Coronary artery (tissue), 2 donors: Measurements from ENCODE around the gene THOP1.
A peak's percentile ranks its signal among the peaks of the same experiment; 100 is the strongest.

Source experiments
- DNase-seq: peaks from one replicate; pipeline ENCODE4 v3.0.0-alpha.2; 2017; ENCODE audit warnings: low spot score
- H3K27ac ChIP-seq, 2 donors: fragments of 200-600 bp; sonication (generic); one replicate each; pipeline ENCODE4 v1.5.1; 2016 to 2019
- H3K4me3 ChIP-seq: fragments of 200-600 bp; sonication (generic); 2 replicates; pipeline ENCODE4 v1.5.1; 2016; ENCODE audit warnings: mild to moderate bottlenecking, moderate library complexity
- TF ChIP-seq, protein P1 (sequence below): fragments of 200-600 bp; sonication (generic); IDR thresholded peaks from one replicate; pipeline ENCODE4 v1.5.1; 2019; ENCODE audit warnings: antibody characterized with exemption

THOP1 gene

DNA sequence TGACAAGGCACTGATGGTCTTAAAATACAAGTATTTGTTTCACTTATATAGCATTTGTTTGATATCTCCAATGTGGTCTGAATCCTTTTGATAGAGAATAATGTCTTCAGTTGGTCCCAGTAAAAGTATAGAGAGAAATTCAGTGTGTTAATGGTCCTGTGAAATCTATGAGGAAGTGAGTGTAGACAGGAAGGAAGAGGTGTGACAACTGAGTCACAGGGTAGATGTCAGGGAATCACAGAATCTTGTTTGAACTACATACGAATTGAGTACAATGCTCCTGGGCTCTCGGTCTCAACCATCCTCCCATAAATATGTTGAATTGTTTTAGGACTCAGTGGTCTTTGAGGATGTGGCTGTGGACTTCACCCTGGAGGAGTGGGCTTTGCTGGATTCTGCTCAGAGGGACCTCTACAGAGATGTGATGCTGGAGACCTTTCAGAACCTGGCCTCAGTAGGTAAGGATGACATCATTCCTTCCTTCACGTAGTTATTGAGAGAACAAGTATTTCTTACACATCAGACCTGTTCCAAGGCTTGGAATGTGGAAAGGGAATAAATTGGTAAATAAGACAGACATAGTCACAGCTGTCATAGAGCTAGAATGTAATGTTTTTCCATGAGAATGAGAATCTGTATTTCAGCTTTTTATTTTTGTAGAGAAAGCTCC is 65.1 kb downstream of the THOP1 start:
- Histone ChIP-seq H3K27ac (no peak overlapping the region), H3K4me3 (peak overlapping the region; percentile 17)
- DNase-seq, result no peak
- TF ChIP-seq, protein P1, sequence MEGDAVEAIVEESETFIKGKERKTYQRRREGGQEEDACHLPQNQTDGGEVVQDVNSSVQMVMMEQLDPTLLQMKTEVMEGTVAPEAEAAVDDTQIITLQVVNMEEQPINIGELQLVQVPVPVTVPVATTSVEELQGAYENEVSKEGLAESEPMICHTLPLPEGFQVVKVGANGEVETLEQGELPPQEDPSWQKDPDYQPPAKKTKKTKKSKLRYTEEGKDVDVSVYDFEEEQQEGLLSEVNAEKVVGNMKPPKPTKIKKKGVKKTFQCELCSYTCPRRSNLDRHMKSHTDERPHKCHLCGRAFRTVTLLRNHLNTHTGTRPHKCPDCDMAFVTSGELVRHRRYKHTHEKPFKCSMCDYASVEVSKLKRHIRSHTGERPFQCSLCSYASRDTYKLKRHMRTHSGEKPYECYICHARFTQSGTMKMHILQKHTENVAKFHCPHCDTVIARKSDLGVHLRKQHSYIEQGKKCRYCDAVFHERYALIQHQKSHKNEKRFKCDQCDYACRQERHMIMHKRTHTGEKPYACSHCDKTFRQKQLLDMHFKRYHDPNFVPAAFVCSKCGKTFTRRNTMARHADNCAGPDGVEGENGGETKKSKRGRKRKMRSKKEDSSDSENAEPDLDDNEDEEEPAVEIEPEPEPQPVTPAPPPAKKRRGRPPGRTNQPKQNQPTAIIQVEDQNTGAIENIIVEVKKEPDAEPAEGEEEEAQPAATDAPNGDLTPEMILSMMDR, result no peak

GRCh38 chr19:2852598-2852997 is 67.3 kb downstream of the THOP1 start:
- TF ChIP-seq, protein P1, result no peak
- DNase-seq, result no peak
- H3K4me3 ChIP-seq, result peak overlapping the region; percentile 40
- H3K27ac ChIP-seq, result no peak overlapping the region

DNA sequence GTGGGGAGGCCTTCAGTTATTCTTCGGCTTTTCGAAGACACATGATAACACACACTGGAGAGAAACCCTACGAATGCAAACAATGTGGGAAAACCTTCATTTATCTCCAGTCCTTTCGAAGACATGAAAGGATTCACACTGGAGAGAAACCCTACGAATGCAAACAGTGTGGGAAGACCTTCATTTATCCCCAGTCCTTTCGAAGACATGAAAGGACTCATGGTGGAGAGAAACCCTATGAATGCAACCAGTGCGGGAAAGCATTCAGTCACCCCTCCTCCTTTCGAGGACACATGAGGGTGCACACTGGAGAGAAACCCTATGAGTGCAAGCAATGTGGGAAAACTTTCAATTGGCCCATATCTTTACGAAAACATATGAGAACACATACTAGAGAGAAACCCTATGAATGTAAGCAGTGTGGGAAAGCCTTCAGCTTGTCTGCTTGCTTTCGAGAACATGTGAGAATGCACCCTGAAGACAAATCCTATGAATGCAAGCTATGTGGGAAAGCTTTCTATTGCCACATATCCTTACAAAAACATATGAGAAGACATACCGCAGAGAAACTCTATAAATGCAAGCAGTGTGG is 67.8 kb downstream of the THOP1 start:
- Histone ChIP-seq H3K4me3 (peak overlapping the region; percentile 40), H3K27ac (no peak overlapping the region)
- no peak for DNase-seq
- TF ChIP-seq, protein P1, result no peak

GRCh38 chr19:2854849-2855248 is 69.5 kb downstream of the THOP1 start:
- no peak overlapping the region for H3K27ac ChIP-seq
- no peak overlapping the region for H3K4me3 ChIP-seq
- TF ChIP-seq, protein P1, result no peak
- no peak for DNase-seq

DNA sequence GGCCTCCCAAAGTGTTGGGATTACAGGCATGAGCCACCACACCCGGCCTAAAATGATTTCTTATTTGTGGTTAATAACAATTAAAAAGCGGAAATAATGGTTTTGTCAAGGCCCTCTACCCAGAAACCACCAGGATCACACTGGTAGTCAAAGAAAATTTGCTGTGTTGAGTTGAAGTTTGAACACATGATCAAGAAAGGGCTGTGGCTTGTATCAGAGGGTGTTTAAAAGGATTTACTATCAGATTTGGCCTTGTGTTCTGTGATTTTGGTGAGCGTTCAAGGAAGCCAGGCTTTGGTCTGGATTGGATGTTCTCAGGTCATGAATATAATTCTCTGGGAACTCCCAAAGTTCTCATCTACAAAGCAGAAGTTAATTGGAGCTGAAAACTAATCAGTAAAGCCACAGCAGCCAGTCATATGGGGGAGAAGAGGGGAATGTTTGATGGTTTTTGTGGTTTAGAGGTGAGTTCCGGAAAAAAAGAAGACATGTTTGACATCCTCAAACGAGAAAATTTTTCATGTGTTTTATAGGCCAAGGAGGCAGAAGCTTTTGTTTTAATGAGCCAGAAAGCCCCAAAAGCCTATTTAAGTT is 71.3 kb downstream of the THOP1 start:
- TF ChIP-seq, protein P1, result no peak
- no peak overlapping the region for H3K27ac ChIP-seq
- H3K4me3 ChIP-seq, result no peak overlapping the region
- DNase-seq, result no peak

DNA sequence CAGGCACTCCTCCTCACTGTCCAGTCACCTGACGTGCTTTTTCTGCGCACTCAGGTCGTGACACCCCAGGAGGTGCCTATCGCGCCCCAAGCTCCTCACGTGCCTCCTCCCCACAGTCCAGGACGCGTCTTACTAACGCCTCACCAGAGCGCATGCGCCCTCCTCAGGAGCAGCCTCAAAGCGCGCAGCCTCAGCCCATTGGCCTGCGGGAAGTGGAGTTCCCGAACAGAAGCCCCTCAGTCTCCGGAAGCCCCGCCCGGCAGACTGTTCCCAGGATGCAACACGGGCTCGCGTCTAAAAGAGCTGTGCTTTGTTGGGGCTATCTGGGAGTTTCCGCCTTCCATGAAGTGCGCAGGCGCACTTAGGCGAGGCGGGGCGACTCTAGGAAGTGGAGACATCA is 73.6 kb downstream of the THOP1 start:
- H3K27ac ChIP-seq, result no peak overlapping the region
- DNase-seq, result no peak
- no peak overlapping the region for H3K4me3 ChIP-seq
- TF ChIP-seq, protein P1, result no peak

DNA sequence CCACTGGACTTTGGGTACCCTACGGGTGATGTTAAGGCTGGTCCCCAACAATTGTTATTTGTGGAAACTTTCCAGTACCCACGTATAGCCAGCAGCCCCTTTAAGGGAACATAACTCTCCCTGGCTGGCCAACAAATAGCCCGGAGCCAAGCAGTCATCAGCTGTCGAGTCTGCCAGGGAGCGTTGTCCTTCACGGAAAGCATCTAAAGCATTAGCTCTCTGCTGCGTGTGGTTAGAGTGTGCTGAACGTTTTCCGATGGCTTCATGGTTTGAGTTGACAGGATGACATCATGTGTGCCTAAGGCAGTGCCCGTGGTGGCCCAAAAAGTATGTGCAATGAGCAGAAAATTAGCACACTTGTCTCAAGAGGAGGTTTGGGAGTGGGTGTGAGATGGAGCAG is 78.5 kb downstream of the THOP1 start:
- Histone ChIP-seq H3K4me3 (no peak overlapping the region), H3K27ac (no peak overlapping the region)
- TF ChIP-seq, protein P1, result no peak
- no peak for DNase-seq
